HG03060 (cell line): Measurements from ENCODE around the gene MFSD1.

Experiments used
- ATAC-seq: cut with Tn5 transposase; IDR thresholded peaks from one replicate; pipeline ENCODE4 v1.9.1; 2021; ENCODE audit warnings: low read depth, moderate number of reproducible peaks; ENCODE audit not compliant: unreplicated experiment

Gene MFSD1

GRCh38 chr3:158863247-158863646 is 61.4 kb downstream of the MFSD1 start:
- ATAC-seq, result no peak

GRCh38 chr3:158864492-158864891 is 62.6 kb downstream of the MFSD1 start:
- no peak for ATAC-seq

GRCh38 chr3:158875700-158876099 is 73.8 kb downstream of the MFSD1 start:
- no peak for ATAC-seq
